Fibroblast of the aortic adventitia (primary cell): Measurements from ENCODE around the gene PHACTR1. TPM values are rescaled to one million over a fixed set of nuclear protein-coding genes. Genes with fewer than 3 reads are reported as not detected.

ENCODE experiments used
- DNase-seq: peaks from one replicate; pipeline ENCODE4 v3.0.0-alpha.2; 2010; ENCODE audit warnings: low read depth
- H3K4me3 ChIP-seq: 2 replicates; pipeline ENCODE4 v1.5.1; 2011; ENCODE audit warnings: low read depth, mild to moderate bottlenecking, control low read depth, low read length, moderate library complexity
- CTCF ChIP-seq: IDR thresholded peaks from 2 replicates; pipeline ENCODE4 v1.5.1; 2011; ENCODE audit warnings: mild to moderate bottlenecking, low read length, control low read depth, inconsistent platforms; ENCODE audit not compliant: insufficient read depth
- total RNA-seq: library from RNA; depleted of rRNA; stranded (reverse); fragments of >200 nt; gene quantifications from 2 replicates; pipeline ENCODE4 v1.2.3, GENCODE V29; 2012; ENCODE audit warnings: low replicate concordance

Gene PHACTR1
- total RNA-seq, 1 donor = 0.99 TPM

- TF ChIP-seq CTCF = no peak
- no peak for DNase-seq
- H3K4me3 ChIP-seq = no peak overlapping the region
Observed at GRCh38 chr6:13140980-13141379, 424.4 kb downstream of the PHACTR1 start.

GRCh38 chr6:13141387-13141786 lies 424.8 kb downstream of the PHACTR1 start:
- TF ChIP-seq CTCF = no peak

GRCh38 chr6:13142611-13143010 lies 426.0 kb downstream of the PHACTR1 start:
- no peak for DNase-seq
- no peak for TF ChIP-seq CTCF

More at GRCh38 chr6:13141387-13141786, 424.8 kb downstream of the PHACTR1 start:
- DNase-seq = no peak
- no peak overlapping the region for H3K4me3 ChIP-seq

GRCh38 chr6:13146442-13146841 lies 429.9 kb downstream of the PHACTR1 start:
- TF ChIP-seq CTCF = no peak
- no peak for DNase-seq
- no peak overlapping the region for H3K4me3 ChIP-seq

More at GRCh38 chr6:13142611-13143010, 426.0 kb downstream of the PHACTR1 start:
- H3K4me3 ChIP-seq = no peak overlapping the region

- TF ChIP-seq CTCF = no peak
- no peak for DNase-seq
- no peak overlapping the region for H3K4me3 ChIP-seq
Observed at GRCh38 chr6:13147376-13147775, 430.8 kb downstream of the PHACTR1 start.

- H3K4me3 ChIP-seq = no peak overlapping the region
- no peak for TF ChIP-seq CTCF
- no peak for DNase-seq
Observed at GRCh38 chr6:13147782-13148181, 431.2 kb downstream of the PHACTR1 start.

- TF ChIP-seq CTCF = no peak
Observed at GRCh38 chr6:13152764-13153163, 436.2 kb downstream of the PHACTR1 start.

More at GRCh38 chr6:13152764-13153163, 436.2 kb downstream of the PHACTR1 start:
- H3K4me3 ChIP-seq = no peak overlapping the region
- DNase-seq = no peak
